Caco-2 (cell line): ENCODE measurements around the gene ADIG. TPM values are rescaled to one million over a fixed set of nuclear protein-coding genes. Genes with fewer than 3 reads are reported as not detected.

Experiments used
- BruUV-seq: library from RNA; stranded (reverse); fragments of 400-500 nt; replicated peaks from 2 replicates; lab custom pipeline; 2021; lab: Mats Ljungman, UMichigan
- CTCF ChIA-PET: fragments of 300-600 bp; sonication (Branson Sonifier 250); formaldehyde crosslinking; loops from one replicate; lab custom pipeline; 2022; ENCODE audit warnings: antibody characterized with exemption; lab: Charles Lee
- POLR2A ChIA-PET: fragments of 300-600 bp; sonication (Branson Sonifier 250); formaldehyde crosslinking; loops from one replicate; lab custom pipeline; 2022; ENCODE audit warnings: antibody characterized with exemption; lab: Charles Lee
- DNase-seq, 2 experiments: peaks; one replicate each; pipeline versions ENCODE4 v3.0.0 to v3.0.0-alpha.2; 2020 to 2022
- H3K27me3 ChIP-seq: replicated peaks from 2 replicates; pipeline ENCODE4 v1.6.0; 2011; ENCODE audit warnings: low read length; ENCODE audit not compliant: control insufficient read depth, insufficient read depth
- H3K36me3 ChIP-seq: 2 replicates; pipeline ENCODE4 v1.5.1; 2011; ENCODE audit warnings: low read length; ENCODE audit not compliant: control insufficient read depth, insufficient read depth
- H3K4me1 ChIP-seq: fragments of 250-450 bp; sonication (Bioruptor Pico); 2 replicates; pipeline ENCODE4 v1.5.1; 2020; ENCODE audit warnings: mild to moderate bottlenecking
- H3K4me3 ChIP-seq: 2 replicates; pipeline ENCODE4 v1.5.1; 2011; ENCODE audit warnings: low read depth, mild to moderate bottlenecking, control low read depth, low read length
- H3K9me3 ChIP-seq: fragments of 250-450 bp; sonication (Bioruptor Pico); 2 replicates; pipeline ENCODE4 v1.5.1; 2020; ENCODE audit warnings: mild to moderate bottlenecking, moderate library complexity
- H3K27ac Mint-ChIP-seq: one replicate; pipeline ENCODE4 v1.8.0; 2022; ENCODE audit warnings: mixed read lengths; ENCODE audit not compliant: unreplicated experiment
- H3K27me3 Mint-ChIP-seq: one replicate; pipeline ENCODE4 v1.8.0; 2022; ENCODE audit warnings: mixed read lengths; ENCODE audit not compliant: insufficient read depth, unreplicated experiment
- H3K36me3 Mint-ChIP-seq: one replicate; pipeline ENCODE4 v1.8.0; 2022; ENCODE audit warnings: mild to moderate bottlenecking, mixed read lengths; ENCODE audit not compliant: insufficient read depth, unreplicated experiment
- H3K4me1 Mint-ChIP-seq: one replicate; pipeline ENCODE4 v1.8.0; 2022; ENCODE audit warnings: low read depth, mixed read lengths; ENCODE audit not compliant: unreplicated experiment
- H3K4me3 Mint-ChIP-seq: one replicate; pipeline ENCODE4 v1.8.0; 2022; ENCODE audit warnings: mild to moderate bottlenecking, moderate library complexity, mixed read lengths; ENCODE audit not compliant: unreplicated experiment
- H3K9me3 Mint-ChIP-seq: one replicate; pipeline ENCODE4 v1.8.0; 2022; ENCODE audit warnings: mixed read lengths; ENCODE audit not compliant: unreplicated experiment
- intact Hi-C: fragments of 100-400 bp; cut with micrococcal nuclease; formaldehyde crosslinking; loops from one replicate; pipeline ENCODE4 v1.10.0; 2022; ENCODE audit not compliant: unreplicated experiment
- total RNA-seq: library from RNA; stranded (reverse); gene quantifications from 2 replicates; pipeline ENCODE4 v1.2.3, GENCODE V29; 2022
- TF ChIP-seq, protein P1 (sequence below), 2 experiments: fragments of 200-600 bp in 1 of 2; IDR thresholded peaks; 1 replicate in 1 of 2; 2 replicates in 1 of 2; pipeline versions ENCODE4 v1.5.1 to v1.8.0; 2011 to 2022; ENCODE audit warnings: antibody characterized with exemption in 1 of 2, control low read depth in 1 of 2, inconsistent platforms in 1 of 2, low read depth in 1 of 2, low read length in 1 of 2, mild to moderate bottlenecking in 1 of 2, moderate library complexity in 1 of 2; ENCODE audit not compliant: insufficient read depth in 1 of 2, severe bottlenecking in 1 of 2, unreplicated experiment in 1 of 2

The ADIG gene
- total RNA-seq, 1 experiment from 2014 or later, result not detected

DNA sequence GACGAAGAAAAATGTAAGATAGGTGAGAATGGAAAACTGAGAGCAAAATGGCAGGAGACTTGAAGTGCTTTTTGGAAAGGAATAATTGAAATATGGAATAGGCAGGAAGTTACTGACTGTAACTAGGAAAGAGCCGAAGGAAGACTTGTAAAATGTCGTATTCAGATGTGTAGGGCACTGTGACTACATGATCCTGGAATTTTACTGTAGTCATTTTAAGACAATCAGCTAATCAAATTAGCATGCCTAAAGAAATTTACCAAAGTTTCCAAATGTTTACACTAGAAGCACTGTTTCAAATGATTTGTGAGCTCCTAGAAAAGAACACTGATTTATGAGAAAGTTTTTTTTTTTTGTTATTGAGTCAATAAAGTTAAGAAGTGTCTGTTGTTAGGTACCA, 21.2 kb upstream of the ADIG start:
- Mint-ChIP-seq H3K4me3 (no peak overlapping the region), H3K27ac (no peak overlapping the region), H3K9me3 (no peaks in the 10 kb centered on the region), H3K4me1 (peaks cover 5% of the 10 kb centered on the region), H3K36me3 (peaks cover 47% of the 10 kb centered on the region), H3K27me3 (no peaks in the 10 kb centered on the region)
- H3K4me1 ChIP-seq, result peaks cover 9% of the 10 kb centered on the region
- no peak for DNase-seq
- no peaks in the 10 kb centered on the region for H3K27me3 ChIP-seq
- no peaks in the 10 kb centered on the region for H3K9me3 ChIP-seq
- BruUV-seq, result no TSS peak
- H3K4me3 ChIP-seq, result no peak overlapping the region
- no peaks in the 10 kb centered on the region for H3K36me3 ChIP-seq
- intact Hi-C loops, result no loop called here
- POLR2A ChIA-PET, result no interaction called here
- CTCF ChIA-PET, result no interaction called here
- TF ChIP-seq, protein P1, sequence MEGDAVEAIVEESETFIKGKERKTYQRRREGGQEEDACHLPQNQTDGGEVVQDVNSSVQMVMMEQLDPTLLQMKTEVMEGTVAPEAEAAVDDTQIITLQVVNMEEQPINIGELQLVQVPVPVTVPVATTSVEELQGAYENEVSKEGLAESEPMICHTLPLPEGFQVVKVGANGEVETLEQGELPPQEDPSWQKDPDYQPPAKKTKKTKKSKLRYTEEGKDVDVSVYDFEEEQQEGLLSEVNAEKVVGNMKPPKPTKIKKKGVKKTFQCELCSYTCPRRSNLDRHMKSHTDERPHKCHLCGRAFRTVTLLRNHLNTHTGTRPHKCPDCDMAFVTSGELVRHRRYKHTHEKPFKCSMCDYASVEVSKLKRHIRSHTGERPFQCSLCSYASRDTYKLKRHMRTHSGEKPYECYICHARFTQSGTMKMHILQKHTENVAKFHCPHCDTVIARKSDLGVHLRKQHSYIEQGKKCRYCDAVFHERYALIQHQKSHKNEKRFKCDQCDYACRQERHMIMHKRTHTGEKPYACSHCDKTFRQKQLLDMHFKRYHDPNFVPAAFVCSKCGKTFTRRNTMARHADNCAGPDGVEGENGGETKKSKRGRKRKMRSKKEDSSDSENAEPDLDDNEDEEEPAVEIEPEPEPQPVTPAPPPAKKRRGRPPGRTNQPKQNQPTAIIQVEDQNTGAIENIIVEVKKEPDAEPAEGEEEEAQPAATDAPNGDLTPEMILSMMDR (IDR thresholded peaks at IDR 0.05; ENCODE audit: insufficient read depth in 1 of 2, low read depth in 1 of 2, low read length in 1 of 2, severe bottlenecking in 1 of 2, unreplicated experiment in 1 of 2), result no peak

DNA sequence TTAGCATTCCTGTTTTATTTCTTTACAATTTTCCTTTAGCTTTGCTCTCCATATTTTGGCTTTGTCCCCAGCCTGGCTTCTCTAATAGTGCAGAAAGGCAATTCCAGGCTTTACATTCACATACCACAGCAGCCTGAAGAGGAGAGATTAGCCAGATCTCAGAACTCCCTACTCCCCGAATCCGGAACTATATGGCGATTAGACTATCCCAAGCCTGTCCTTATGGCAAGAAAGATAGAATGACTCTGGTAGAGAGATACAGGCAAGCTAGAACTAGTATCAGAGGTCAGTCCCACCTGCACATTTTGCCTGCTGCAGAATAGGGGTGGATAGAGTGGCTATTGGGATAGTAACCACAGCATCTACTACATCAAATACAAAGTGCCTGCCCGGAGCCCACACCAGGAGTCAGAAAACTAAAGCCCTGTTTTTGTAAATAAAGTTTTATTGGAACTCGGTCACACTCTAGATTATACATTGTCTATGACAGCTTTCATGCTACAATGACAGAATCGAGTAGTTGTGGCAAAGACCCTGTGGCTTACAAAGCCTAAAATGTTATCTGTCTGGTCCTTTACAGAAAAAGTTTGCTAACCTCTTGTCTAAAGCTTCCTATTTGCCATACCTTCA, 17.1 kb upstream of the ADIG start:
- no TSS peak for BruUV-seq
- CTCF ChIA-PET, result no interaction called here
- no peak overlapping the region for H3K4me3 ChIP-seq
- H3K36me3 ChIP-seq, result no peaks in the 10 kb centered on the region
- Mint-ChIP-seq H3K4me1 (no peaks in the 10 kb centered on the region), H3K27ac (no peak overlapping the region), H3K27me3 (no peaks in the 10 kb centered on the region), H3K4me3 (no peak overlapping the region), H3K36me3 (peaks cover 50% of the 10 kb centered on the region), H3K9me3 (no peaks in the 10 kb centered on the region)
- no peaks in the 10 kb centered on the region for H3K27me3 ChIP-seq
- no peaks in the 10 kb centered on the region for H3K4me1 ChIP-seq
- POLR2A ChIA-PET, result no interaction called here
- intact Hi-C loops, result no loop called here
- TF ChIP-seq, protein P1 (IDR thresholded peaks at IDR 0.05; ENCODE audit: insufficient read depth in 1 of 2, low read depth in 1 of 2, low read length in 1 of 2, severe bottlenecking in 1 of 2, unreplicated experiment in 1 of 2), result no peak
- no peak for DNase-seq
- H3K9me3 ChIP-seq, result no peaks in the 10 kb centered on the region

DNA sequence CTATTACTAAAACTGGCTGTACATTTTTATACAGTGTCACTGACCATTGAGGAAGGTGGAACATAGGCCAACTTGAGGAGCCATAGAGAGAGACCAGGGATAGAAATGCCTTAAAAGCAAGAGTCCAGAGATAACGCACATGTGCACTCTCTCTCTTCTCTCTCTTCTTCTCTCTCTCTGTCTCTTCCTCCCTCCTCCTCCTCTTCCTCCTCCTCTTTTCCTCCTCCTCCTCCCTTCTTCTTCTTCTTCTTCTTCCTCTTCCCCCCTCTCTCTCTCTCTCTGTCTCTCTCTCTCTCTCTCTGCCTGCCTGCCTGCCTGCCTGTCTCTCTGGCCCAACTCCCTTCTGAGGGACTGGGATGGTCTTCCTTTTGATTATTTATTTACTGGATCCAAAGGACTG, 16.3 kb upstream of the ADIG start:
- TF ChIP-seq, protein P1 (IDR thresholded peaks at IDR 0.05; ENCODE audit: insufficient read depth in 1 of 2, low read depth in 1 of 2, low read length in 1 of 2, severe bottlenecking in 1 of 2, unreplicated experiment in 1 of 2), result no peak
- no peaks in the 10 kb centered on the region for H3K9me3 ChIP-seq
- intact Hi-C loops, result no loop called here
- H3K4me1 ChIP-seq, result no peaks in the 10 kb centered on the region
- CTCF ChIA-PET, result no interaction called here
- H3K27me3 ChIP-seq, result no peaks in the 10 kb centered on the region
- BruUV-seq, result no TSS peak
- POLR2A ChIA-PET, result no interaction called here
- Mint-ChIP-seq H3K4me1 (no peaks in the 10 kb centered on the region), H3K27ac (no peak overlapping the region), H3K9me3 (no peaks in the 10 kb centered on the region), H3K27me3 (no peaks in the 10 kb centered on the region), H3K4me3 (no peak overlapping the region), H3K36me3 (peaks cover 50% of the 10 kb centered on the region)
- H3K36me3 ChIP-seq, result no peaks in the 10 kb centered on the region
- DNase-seq, result no peak
- no peak overlapping the region for H3K4me3 ChIP-seq
